GM10248 (cell line): Measurements from ENCODE around the gene COL23A1.
"Not testable (repeated sequence)": the region's sequence is repeated elsewhere in the genome, so short reads cannot be mapped to it uniquely, and the experiment has no call there.

Source experiments
- CTCF ChIA-PET: fragments of 300-600 bp; sonication (Branson Sonifier 250); formaldehyde crosslinking; extraction: SDS; loops from one replicate; lab custom pipeline; 2021; ENCODE audit warnings: antibody characterized with exemption; lab: Yijun Ruan, JAX
- POLR2A ChIA-PET: fragments of 350-650 bp; sonication (Branson Sonifier 250); formaldehyde crosslinking; extraction: SDS; loops from one replicate; lab custom pipeline; 2020; ENCODE audit warnings: antibody characterized with exemption; lab: Yijun Ruan, JAX
- DNase-seq: peaks from one replicate; pipeline ENCODE4 v3.0.0; 2012; ENCODE audit errors: extremely low spot score
- CTCF ChIP-seq: IDR thresholded peaks from 2 replicates; pipeline ENCODE4 v1.5.1; 2012; ENCODE audit warnings: mild to moderate bottlenecking, low read depth; ENCODE audit errors: extremely low read depth, missing control alignments, control extremely low read depth

The COL23A1 gene

GRCh38 chr5:178322736-178323540 is 267.3 kb downstream of the COL23A1 start:
- POLR2A ChIA-PET, result no interaction called here
- CTCF ChIA-PET, result interaction anchor here (1.1 kb wide), 1 partner anchor 43 kb away, joined by 4 read pairs; no protein-coding TSS in a partner anchor
- no peak for DNase-seq
- no peak for TF ChIP-seq CTCF

GRCh38 chr5:178320281-178320855 is 269.8 kb downstream of the COL23A1 start:
- ChIA-PET POLR2A (no interaction called here), CTCF (no interaction called here)
- DNase-seq, result no peak
- no peak for TF ChIP-seq CTCF

- no peak for TF ChIP-seq CTCF
- POLR2A ChIA-PET, result no interaction called here
- DNase-seq, result no peak
- CTCF ChIA-PET, result interaction anchor here (0.8 kb wide), 1 partner anchor 17 kb away, joined by 3 read pairs; no protein-coding TSS in a partner anchor
Measured at GRCh38 chr5:178319541-178320041, 270.6 kb downstream of the COL23A1 start.

- DNase-seq, result no peak
- TF ChIP-seq CTCF, result no peak
- CTCF ChIA-PET, result interaction anchor here (0.8 kb wide), 2 partner anchors 16 to 38 kb away, joined by 3 to 4 read pairs; no protein-coding TSS in a partner anchor
- POLR2A ChIA-PET, result no interaction called here
Measured at GRCh38 chr5:178318893-178319292, 271.3 kb downstream of the COL23A1 start.

GRCh38 chr5:178318382-178318781 is 271.8 kb downstream of the COL23A1 start:
- ChIA-PET CTCF (interaction anchor here (0.8 kb wide), 1 partner anchor 38 kb away, joined by 4 read pairs; no protein-coding TSS in a partner anchor), POLR2A (no interaction called here)
- TF ChIP-seq CTCF, result no peak

GRCh38 chr5:178317727-178318126 is 272.5 kb downstream of the COL23A1 start:
- DNase-seq, CTCF ChIA-PET, POLR2A ChIA-PET: not testable (repeated sequence)

More at GRCh38 chr5:178318382-178318781, 271.8 kb downstream of the COL23A1 start:
- no peak for DNase-seq
